Rectal smooth muscle tissue (tissue), 1 donor: ENCODE results near the gene FIG4.
"Not testable (repeated sequence)": the region's sequence is repeated elsewhere in the genome, so short reads cannot be mapped to it uniquely, and the experiment has no call there.

ENCODE experiments used
- H3K27ac ChIP-seq: one replicate; pipeline ENCODE4 v1.7.0; 2013; ENCODE audit warnings: low read depth, low read length, inconsistent platforms
- H3K27me3 ChIP-seq: one replicate; pipeline ENCODE4 v1.7.0; 2013; ENCODE audit warnings: low read length; ENCODE audit not compliant: control insufficient read depth, insufficient read depth
- H3K36me3 ChIP-seq: one replicate; pipeline ENCODE4 v1.7.0; 2013; ENCODE audit warnings: low read length; ENCODE audit not compliant: control insufficient read depth, insufficient read depth
- H3K4me1 ChIP-seq: one replicate; pipeline ENCODE4 v1.7.0; 2013; ENCODE audit warnings: low read length; ENCODE audit not compliant: control insufficient read depth, insufficient read depth
- H3K4me3 ChIP-seq: one replicate; pipeline ENCODE4 v1.7.0; 2013; ENCODE audit warnings: low read length
- H3K9ac ChIP-seq: one replicate; pipeline ENCODE4 v1.7.0; 2013; ENCODE audit warnings: low read length

FIG4 gene

DNA sequence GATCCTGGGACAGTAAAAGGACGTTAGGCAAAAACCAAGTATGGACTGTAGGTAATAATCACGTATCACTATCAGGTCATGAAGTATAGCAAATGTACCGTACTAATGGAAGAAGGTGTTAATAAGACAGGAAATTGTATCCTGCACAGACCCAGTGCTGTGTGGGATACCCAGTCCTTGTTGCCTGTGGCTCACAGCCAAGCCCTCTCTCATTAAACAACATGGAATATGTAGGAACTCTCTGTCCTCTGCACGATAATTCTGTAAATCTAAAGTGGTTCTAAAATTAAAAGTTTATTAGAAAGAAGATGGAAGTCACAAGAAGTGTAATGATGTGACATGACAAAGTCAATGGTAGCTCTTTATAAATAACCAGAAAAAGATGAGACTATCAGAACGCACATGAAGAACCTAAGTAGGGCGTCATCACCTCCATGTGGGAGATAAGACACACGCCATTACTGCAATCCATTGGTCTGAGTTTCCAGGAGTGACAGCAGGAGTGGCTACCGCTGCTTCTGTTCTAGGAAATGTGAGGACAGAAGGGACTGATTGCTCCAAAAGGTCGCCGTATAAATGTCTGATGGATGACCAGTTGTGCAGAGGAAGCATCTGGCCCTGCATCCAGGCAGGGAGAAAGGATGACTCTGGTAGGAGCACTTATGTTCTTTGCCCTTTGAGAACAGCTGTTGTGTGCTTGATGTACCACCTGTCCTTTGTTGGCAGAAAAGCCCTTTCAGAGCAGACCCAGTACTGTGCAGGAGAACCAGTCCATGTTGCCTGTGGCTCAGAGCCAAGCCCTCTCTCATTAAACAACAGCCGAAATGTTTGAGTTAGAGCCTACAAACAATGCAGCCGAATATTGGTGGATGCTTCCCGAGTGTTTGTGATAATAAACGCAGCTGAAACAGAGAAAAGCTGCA lies 125.6 kb downstream of the FIG4 start:
- H3K27me3 ChIP-seq: no peaks in the 10 kb centered on the region
- no peak overlapping the region for H3K27ac ChIP-seq
- H3K36me3 ChIP-seq: no peaks in the 10 kb centered on the region

DNA sequence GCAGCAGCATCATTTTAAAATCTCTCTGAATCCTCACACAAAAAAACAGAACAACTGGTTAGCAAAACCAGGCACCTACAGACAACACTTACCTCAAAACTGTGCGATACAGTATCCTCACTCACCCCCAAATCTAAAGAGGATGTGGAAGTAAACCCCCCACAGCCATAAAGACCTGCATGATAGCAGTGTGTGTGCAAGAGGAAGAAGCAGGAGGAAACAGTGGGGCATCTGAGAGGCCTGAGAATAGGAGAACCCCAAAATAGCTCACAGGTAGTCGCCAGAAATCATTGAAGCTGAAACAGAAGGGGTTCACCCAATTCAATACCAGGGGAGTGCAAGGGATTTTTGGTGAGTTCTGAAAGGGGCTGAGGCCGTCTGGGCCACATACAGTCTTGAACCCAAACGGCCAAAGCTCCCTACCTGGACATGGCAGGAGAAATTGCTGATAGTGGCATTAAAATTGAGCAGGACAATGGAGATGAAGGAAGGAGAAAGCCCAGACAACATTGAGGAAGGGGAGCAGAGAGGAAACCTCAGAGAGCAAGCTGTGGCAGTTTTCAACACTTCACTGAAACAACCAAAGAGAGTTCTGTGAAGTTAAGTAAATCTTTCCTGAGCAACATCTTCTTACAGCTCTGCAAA lies 129.7 kb downstream of the FIG4 start:
- Histone ChIP-seq H3K36me3 (no peaks in the 10 kb centered on the region), H3K4me3 (no peak overlapping the region), H3K9ac (no peak overlapping the region), H3K27ac (no peak overlapping the region), H3K4me1 (no peaks in the 10 kb centered on the region), H3K27me3 (no peaks in the 10 kb centered on the region)

More for the DNA sequence above, 125.6 kb downstream of the FIG4 start:
- H3K9ac ChIP-seq: no peak overlapping the region
- no peak overlapping the region for H3K4me3 ChIP-seq
- no peaks in the 10 kb centered on the region for H3K4me1 ChIP-seq

- Histone ChIP-seq H3K27me3 (no peaks in the 10 kb centered on the region), H3K27ac (no peak overlapping the region), H3K9ac (no peak overlapping the region), H3K4me3 (no peak overlapping the region), H3K4me1 (no peaks in the 10 kb centered on the region), H3K36me3 (no peaks in the 10 kb centered on the region)
Observed at GRCh38 chr6:109821428-109821827, 130.3 kb downstream of the FIG4 start.

- Histone ChIP-seq H3K4me1 (no peaks in the 10 kb centered on the region), H3K27ac (no peak overlapping the region), H3K9ac (no peak overlapping the region), H3K4me3 (no peak overlapping the region), H3K36me3 (no peaks in the 10 kb centered on the region), H3K27me3 (no peaks in the 10 kb centered on the region)
Observed at GRCh38 chr6:109824105-109824504, 133.0 kb downstream of the FIG4 start.

DNA sequence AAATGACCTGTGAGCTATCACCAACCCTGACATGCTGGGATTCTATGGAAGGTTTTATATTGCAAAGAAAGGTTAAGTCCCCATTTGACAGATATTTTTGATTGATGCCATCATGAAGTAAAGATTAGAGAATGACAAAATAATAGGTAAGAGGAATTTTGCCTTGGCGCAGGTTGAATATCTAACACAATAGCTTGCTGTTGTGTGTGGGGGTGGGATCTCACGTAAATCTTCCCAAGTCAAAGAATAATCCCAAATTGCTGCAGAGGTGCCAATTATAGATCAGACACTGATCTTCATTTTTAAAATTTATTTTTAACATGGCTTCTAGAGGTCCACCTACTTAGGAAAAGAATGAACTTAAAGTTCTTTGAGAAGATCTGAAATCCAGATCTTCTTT lies 135.5 kb downstream of the FIG4 start:
- no peaks in the 10 kb centered on the region for H3K36me3 ChIP-seq

DNA sequence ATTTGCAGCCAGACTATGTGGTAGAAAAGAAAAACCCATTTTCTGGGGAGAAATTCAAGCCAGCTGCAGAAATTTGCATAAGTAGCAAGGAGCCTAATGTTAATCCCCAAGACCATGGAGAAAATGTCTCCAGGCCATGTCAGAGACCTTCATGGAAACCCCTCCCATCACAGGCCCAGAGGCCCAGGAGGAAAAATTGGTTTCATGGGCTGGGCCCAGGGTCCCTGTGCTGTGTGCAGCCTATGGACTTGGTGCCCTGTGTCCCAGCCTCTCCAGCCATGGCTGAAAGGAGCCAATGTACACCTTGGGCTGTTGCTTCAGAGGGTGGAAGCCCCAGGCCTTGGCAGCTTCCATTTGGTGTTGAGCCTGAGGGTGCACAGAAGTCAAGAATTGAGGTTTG lies 140.3 kb downstream of the FIG4 start:
- H3K4me1 ChIP-seq, H3K36me3 ChIP-seq, H3K9ac ChIP-seq, H3K27ac ChIP-seq, H3K4me3 ChIP-seq, H3K27me3 ChIP-seq: not testable (repeated sequence)

More for the DNA sequence above, 135.5 kb downstream of the FIG4 start:
- Histone ChIP-seq H3K4me1 (no peaks in the 10 kb centered on the region), H3K9ac (no peak overlapping the region), H3K27ac (no peak overlapping the region), H3K27me3 (no peaks in the 10 kb centered on the region), H3K4me3 (no peak overlapping the region)

DNA sequence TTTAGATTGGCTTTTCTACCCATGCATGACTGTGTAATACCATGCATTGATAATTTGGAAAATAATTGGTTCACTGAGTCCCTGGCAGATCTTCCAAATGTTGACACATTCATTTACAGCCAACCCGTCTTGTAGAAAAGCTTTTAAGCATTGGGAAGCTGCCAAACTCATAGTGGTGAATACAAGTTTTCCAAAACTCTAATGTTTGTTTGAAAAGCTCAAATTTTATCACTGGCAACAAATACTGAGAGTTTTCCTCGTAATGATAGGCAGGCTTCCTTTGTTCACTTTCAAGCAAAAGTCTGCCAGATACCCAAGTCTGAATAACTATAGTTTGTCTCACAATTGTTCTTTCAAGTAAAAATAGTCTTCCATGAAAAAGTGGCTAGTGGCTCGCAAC lies 143.0 kb downstream of the FIG4 start:
- H3K4me1 ChIP-seq: no peaks in the 10 kb centered on the region

DNA sequence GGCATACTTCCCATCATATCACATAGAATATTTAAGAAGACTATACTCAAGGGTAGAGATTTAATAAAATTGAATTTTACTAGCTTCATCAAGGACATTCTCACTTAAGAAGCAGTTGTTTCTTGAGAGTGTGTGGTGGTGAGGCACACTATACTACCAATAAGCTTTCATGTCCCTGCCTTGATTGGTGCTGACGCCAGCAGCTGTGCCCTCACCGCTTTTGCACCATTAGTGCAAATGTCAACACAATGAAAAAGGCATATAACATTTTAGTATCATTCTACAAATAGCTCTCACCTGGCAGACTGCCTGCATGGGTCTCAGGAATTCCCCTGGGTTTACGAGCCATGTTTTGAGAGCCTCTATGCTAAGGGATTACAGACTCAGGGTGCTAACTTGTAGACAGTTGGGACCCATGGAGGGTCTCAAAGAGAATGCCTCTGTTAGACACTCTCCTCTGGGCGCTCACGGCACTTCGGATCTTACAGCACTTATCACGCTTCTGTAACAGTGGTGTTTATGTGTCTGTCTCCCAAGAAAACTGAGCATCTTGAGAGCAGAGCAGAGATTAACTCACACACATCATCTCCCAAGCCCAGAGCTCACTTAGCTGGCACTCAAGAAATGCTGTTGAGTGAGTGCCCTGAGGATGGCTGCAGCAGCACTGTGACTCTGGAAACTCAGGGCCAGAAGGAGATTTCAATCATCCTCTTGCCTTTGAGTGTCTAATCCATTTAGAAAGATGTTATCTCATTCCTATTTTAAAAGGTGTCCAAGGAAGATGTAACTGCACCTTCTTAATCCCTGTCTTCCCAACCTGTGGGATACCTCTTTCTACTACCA lies 143.7 kb downstream of the FIG4 start:
- no peaks in the 10 kb centered on the region for H3K36me3 ChIP-seq
- no peak overlapping the region for H3K9ac ChIP-seq
- H3K4me3 ChIP-seq: no peak overlapping the region
- no peaks in the 10 kb centered on the region for H3K4me1 ChIP-seq
- H3K27me3 ChIP-seq: no peaks in the 10 kb centered on the region
- no peak overlapping the region for H3K27ac ChIP-seq

More for the DNA sequence above, 143.0 kb downstream of the FIG4 start:
- Histone ChIP-seq H3K36me3 (no peaks in the 10 kb centered on the region), H3K27ac (no peak overlapping the region), H3K9ac (no peak overlapping the region), H3K4me3 (no peak overlapping the region), H3K27me3 (no peaks in the 10 kb centered on the region)

DNA sequence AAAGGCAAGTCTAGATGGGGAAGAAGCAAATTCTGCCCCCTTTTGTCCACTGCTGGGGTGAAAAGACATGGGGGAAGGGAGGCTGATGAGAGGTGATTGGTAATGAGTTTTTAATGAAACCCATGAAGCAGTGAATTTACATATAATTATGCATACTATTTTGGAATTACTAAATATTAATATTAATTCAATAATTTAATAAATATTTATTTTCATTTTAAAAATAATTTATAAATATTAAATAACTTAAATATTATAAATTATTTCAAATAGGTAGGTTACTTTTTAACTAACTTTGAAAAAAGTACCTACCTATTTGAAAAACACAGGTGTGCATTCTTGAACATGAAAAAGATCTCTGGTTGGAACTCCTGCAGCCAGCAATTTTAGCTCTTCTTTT lies 148.9 kb downstream of the FIG4 start:
- Histone ChIP-seq H3K36me3 (no peaks in the 10 kb centered on the region), H3K27me3 (no peaks in the 10 kb centered on the region), H3K4me3 (no peak overlapping the region), H3K9ac (no peak overlapping the region), H3K4me1 (no peaks in the 10 kb centered on the region), H3K27ac (no peak overlapping the region)

DNA sequence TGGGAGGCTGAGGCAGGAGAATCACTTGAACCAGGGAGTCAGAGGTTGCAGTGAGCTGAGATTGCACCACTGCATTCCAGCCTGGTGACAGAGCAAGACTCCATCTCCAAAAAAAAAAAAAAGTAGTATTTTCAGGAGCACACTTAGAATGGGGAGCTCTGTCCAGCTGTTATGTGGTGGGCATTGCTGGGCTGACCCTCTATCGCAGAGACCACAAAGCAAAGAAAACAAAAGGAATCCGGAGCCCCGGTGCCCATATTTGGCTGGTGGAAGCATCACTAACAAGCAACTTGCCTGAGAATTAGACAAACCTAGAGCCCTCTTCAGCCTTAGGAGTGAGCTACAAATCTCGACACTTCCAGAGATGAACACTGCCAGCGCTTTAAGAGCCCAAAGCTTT lies 149.7 kb downstream of the FIG4 start:
- Histone ChIP-seq H3K4me3 (no peak overlapping the region), H3K9ac (no peak overlapping the region), H3K27me3 (no peaks in the 10 kb centered on the region), H3K36me3 (no peaks in the 10 kb centered on the region), H3K4me1 (no peaks in the 10 kb centered on the region), H3K27ac (no peak overlapping the region)

DNA sequence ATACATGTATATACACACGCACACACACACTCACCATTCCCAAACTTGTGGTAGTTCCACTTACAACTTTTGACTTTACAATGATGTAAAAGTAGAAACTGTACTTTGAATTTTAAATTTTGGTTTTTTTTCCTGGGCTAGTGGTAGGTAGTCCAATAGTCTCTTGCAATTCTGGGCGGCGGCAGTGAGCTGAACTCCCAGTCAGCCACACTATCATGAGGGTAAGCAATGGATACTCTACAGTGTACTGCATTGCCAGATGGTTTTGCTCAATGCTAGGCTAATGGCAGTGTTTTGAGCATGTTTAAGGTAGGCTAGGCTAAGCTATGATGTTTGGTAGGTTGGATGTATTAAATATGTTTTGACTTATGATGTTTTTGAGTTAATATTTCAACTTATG lies 150.8 kb downstream of the FIG4 start:
- Histone ChIP-seq H3K36me3 (no peaks in the 10 kb centered on the region), H3K27ac (no peak overlapping the region), H3K9ac (no peak overlapping the region)

GRCh38 chr6:109852713-109853112 lies 161.6 kb downstream of the FIG4 start:
- Histone ChIP-seq H3K9ac (no peak overlapping the region), H3K4me3 (no peak overlapping the region), H3K27me3 (no peaks in the 10 kb centered on the region), H3K4me1 (no peaks in the 10 kb centered on the region), H3K36me3 (no peaks in the 10 kb centered on the region), H3K27ac (no peak overlapping the region)

More for the DNA sequence above, 150.8 kb downstream of the FIG4 start:
- no peak overlapping the region for H3K4me3 ChIP-seq
- no peaks in the 10 kb centered on the region for H3K4me1 ChIP-seq
- H3K27me3 ChIP-seq: no peaks in the 10 kb centered on the region
